HuH-7 (cell line): ENCODE data around the gene NHERF2.
"Not testable (repeated sequence)": the region's sequence is repeated elsewhere in the genome, so short reads cannot be mapped to it uniquely, and the experiment has no call there.

Experiments
- DNase-seq: peaks from one replicate; pipeline ENCODE4 v3.0.0; 2011; ENCODE audit warnings: low spot score

NHERF2 gene

GRCh38 chr16:2007081-2007836 lies 19.4 kb upstream of the NHERF2 start:
- no peak for DNase-seq

- DNase-seq, result no peak
Observed at GRCh38 chr16:2008009-2008526, 18.6 kb upstream of the NHERF2 start.

- no peak for DNase-seq
Observed at GRCh38 chr16:2008631-2009163, 18.0 kb upstream of the NHERF2 start.

- no peak for DNase-seq
Observed at GRCh38 chr16:2009164-2009711, 17.5 kb upstream of the NHERF2 start.

- DNase-seq, result peak; percentile 86
Observed at GRCh38 chr16:2009791-2010510, 16.8 kb upstream of the NHERF2 start, which contains the start of gene ZNF598. ZNF598 (minus strand) TSS chr16:2009821.

GRCh38 chr16:2011726-2012125 lies 15.0 kb upstream of the NHERF2 start:
- DNase-seq, result not testable (repeated sequence)

GRCh38 chr16:2013527-2013926 lies 13.2 kb upstream of the NHERF2 start:
- no peak for DNase-seq

GRCh38 chr16:2015117-2015946 lies 11.4 kb upstream of the NHERF2 start:
- no peak for DNase-seq

GRCh38 chr16:2015947-2016208 lies 10.8 kb upstream of the NHERF2 start:
- DNase-seq, result no peak

- no peak for DNase-seq
Observed at GRCh38 chr16:2016407-2016922, 10.2 kb upstream of the NHERF2 start.

GRCh38 chr16:2019518-2019920 lies 7.2 kb upstream of the NHERF2 start, which contains the start of gene NPW:
NPW (plus strand) TSS chr16:2019785.
- DNase-seq, result peak; percentile 69

- no peak for DNase-seq
Observed at GRCh38 chr16:2019921-2020831, 6.5 kb upstream of the NHERF2 start.

GRCh38 chr16:2022723-2023091 lies 4.0 kb upstream of the NHERF2 start:
- peak; percentile 88 for DNase-seq

GRCh38 chr16:2023092-2024031 lies 3.3 kb upstream of the NHERF2 start:
- peak; percentile 93 for DNase-seq

- DNase-seq, result no peak
Observed at GRCh38 chr16:2024032-2024420, 2.7 kb upstream of the NHERF2 start.

GRCh38 chr16:2025251-2025650 lies 1.5 kb upstream of the NHERF2 start:
- no peak for DNase-seq

GRCh38 chr16:2025878-2026460 lies 733 bp upstream of the NHERF2 start:
- no peak for DNase-seq

GRCh38 chr16:2027024-2028010 lies 615 bp downstream of the NHERF2 start:
- DNase-seq, result no peak
